H1 (cell line): ENCODE measurements around the gene RTP2. TPM values are rescaled to one million over a fixed set of nuclear protein-coding genes. Genes with fewer than 3 reads are reported as not detected.

Experiments
- CTCF ChIA-PET: fragments of 300-600 bp; sonication (Branson Sonifier 250); formaldehyde crosslinking; loops from one replicate; lab custom pipeline; 2021; ENCODE audit not compliant: partially characterized antibody; lab: Charles Lee
- POLR2A ChIA-PET: fragments of 300-600 bp; sonication (Branson Sonifier 250); formaldehyde crosslinking; loops from one replicate; lab custom pipeline; 2021; ENCODE audit warnings: inconsistent platforms; ENCODE audit not compliant: partially characterized antibody; lab: Charles Lee
- DNase-seq, 2 experiments: peaks; one replicate each; pipeline versions ENCODE4 v3.0.0 to v3.0.0-alpha.2; 2010 to 2022; ENCODE audit warnings: low spot score in 2 of 2, low read depth in 1 of 2, mixed read lengths in 1 of 2
- FAIRE-seq: peaks from 2 replicates; lab custom pipeline; 2011; peaks lifted over from hg19 to GRCh38; lab: Jason Lieb, UNC
- H2AFZ ChIP-seq: 2 replicates; pipeline ENCODE4 v1.8.1; 2012; ENCODE audit warnings: low read length, inconsistent platforms
- H2AK5ac ChIP-seq: 2 replicates; pipeline ENCODE4 v1.6.1; 2013; ENCODE audit warnings: low read depth, low read length
- H2BK120ac ChIP-seq: replicated peaks from 2 replicates; pipeline ENCODE3; 2013; ENCODE audit warnings: low read depth, low read length, inconsistent platforms
- H2BK12ac ChIP-seq: 2 replicates; pipeline ENCODE4 v1.6.1; 2013; ENCODE audit warnings: low read depth, low read length
- H2BK15ac ChIP-seq: 2 replicates; pipeline ENCODE4 v1.6.1; 2013; ENCODE audit warnings: low read length
- H2BK20ac ChIP-seq: 2 replicates; pipeline ENCODE4 v1.6.1; 2013; ENCODE audit warnings: low read length
- H2BK5ac ChIP-seq: 2 replicates; pipeline ENCODE4 v1.6.1; 2013; ENCODE audit warnings: low read depth, low read length
- H3K14ac ChIP-seq: 2 replicates; pipeline ENCODE4 v1.6.1; 2013; ENCODE audit warnings: inconsistent platforms; ENCODE audit not compliant: insufficient read length
- H3K18ac ChIP-seq: 2 replicates; pipeline ENCODE4 v1.6.1; 2013; ENCODE audit warnings: low read length; ENCODE audit errors: extremely low read depth
- H3K23ac ChIP-seq: 2 replicates; pipeline ENCODE4 v1.6.1; 2013; ENCODE audit warnings: inconsistent platforms; ENCODE audit not compliant: insufficient read length
- H3K23me2 ChIP-seq: 2 replicates; pipeline ENCODE4 v1.6.1; 2013; ENCODE audit warnings: low read depth, low read length
- H3K27ac ChIP-seq: 2 replicates; pipeline ENCODE4 v1.6.1; 2011; ENCODE audit warnings: low read depth, low read length, inconsistent platforms
- H3K27me3 ChIP-seq, 4 experiments: replicated peaks in 1 of 4; 1 replicate in 1 of 4; 2 replicates in 3 of 4; pipeline versions ENCODE4 v1.6.1 to v1.8.1; 2011 to 2013; ENCODE audit warnings: low read length in 3 of 4, mild to moderate bottlenecking in 3 of 4, inconsistent platforms in 2 of 4, mixed read lengths in 2 of 4, moderate library complexity in 1 of 4; ENCODE audit not compliant: control insufficient read depth in 3 of 4, insufficient read depth in 3 of 4; ENCODE audit errors: extremely low read depth in 1 of 4
- H3K36me3 ChIP-seq, 4 experiments: 2 replicates each; pipeline versions ENCODE4 v1.6.1 to v1.8.1; 2011 to 2013; ENCODE audit warnings: mild to moderate bottlenecking in 4 of 4, low read length in 3 of 4, moderate library complexity in 2 of 4, control low read depth in 1 of 4, inconsistent platforms in 1 of 4; ENCODE audit not compliant: insufficient read depth in 4 of 4, control insufficient read depth in 2 of 4
- H3K4ac ChIP-seq: replicated peaks from 2 replicates; pipeline ENCODE3; 2013; ENCODE audit warnings: low read length, low read depth, mixed read lengths, inconsistent platforms; ENCODE audit not compliant: insufficient read length
- H3K4me1 ChIP-seq, 4 experiments: replicated peaks in 1 of 4; 1 replicate in 1 of 4; 2 replicates in 3 of 4; pipeline versions ENCODE4 v1.6.1 to v1.8.1; 2011 to 2013; ENCODE audit warnings: low read length in 3 of 4, inconsistent platforms in 2 of 4, mixed read lengths in 1 of 4; ENCODE audit not compliant: insufficient read depth in 4 of 4, control insufficient read depth in 3 of 4
- H3K4me2 ChIP-seq, 2 experiments: 2 replicates each; pipeline versions ENCODE4 v1.6.1 to v1.8.1; 2011 to 2013; ENCODE audit warnings: low read depth in 2 of 2, low read length in 2 of 2, control low read depth in 1 of 2, inconsistent platforms in 1 of 2, mild to moderate bottlenecking in 1 of 2; ENCODE audit not compliant: insufficient read depth in 1 of 2
- H3K4me3 ChIP-seq, 4 experiments: fragments of 200-600, 300-600 bp in 1 of 4; sonication (generic), shearing (Covaris generic), sonication (Bioruptor Twin) in 1 of 4; 2 replicates each; pipeline versions ENCODE4 v1.5.1 to v1.8.1; 2011 to 2016; ENCODE audit warnings: low read length in 4 of 4, low read depth in 3 of 4, control low read depth in 2 of 4, inconsistent platforms in 2 of 4, mild to moderate bottlenecking in 2 of 4, mixed read lengths in 1 of 4, moderate library complexity in 1 of 4; ENCODE audit not compliant: insufficient read depth in 2 of 4; ENCODE audit errors: extremely low read depth in 1 of 4
- H3K56ac ChIP-seq: replicated peaks from 2 replicates; pipeline ENCODE3; 2013; ENCODE audit warnings: low read depth, mild to moderate bottlenecking, mixed read lengths, low read length, inconsistent platforms; ENCODE audit not compliant: insufficient read length
- H3K79me1 ChIP-seq: 2 replicates; pipeline ENCODE4 v1.6.1; 2013; ENCODE audit warnings: low read depth, low read length, control low read depth
- H3K79me2 ChIP-seq, 2 experiments: 2 replicates each; pipeline versions ENCODE4 v1.6.1 to v1.8.1; 2012 to 2013; ENCODE audit warnings: low read length in 2 of 2, mild to moderate bottlenecking in 2 of 2, inconsistent platforms in 1 of 2; ENCODE audit not compliant: insufficient read depth in 2 of 2, control insufficient read depth in 1 of 2
- H3K9ac ChIP-seq, 4 experiments: replicated peaks in 1 of 4; 1 replicate in 1 of 4; 2 replicates in 3 of 4; pipeline versions ENCODE4 v1.6.1 to v1.8.1; 2011 to 2013; ENCODE audit warnings: low read depth in 3 of 4, low read length in 3 of 4, control low read depth in 2 of 4, mild to moderate bottlenecking in 2 of 4, moderate library complexity in 2 of 4, inconsistent platforms in 1 of 4; ENCODE audit errors: extremely low read depth in 1 of 4
- H3K9me3 ChIP-seq, 2 experiments: 2 replicates each; pipeline versions ENCODE4 v1.6.1 to v1.8.1; 2012 to 2013; ENCODE audit warnings: mild to moderate bottlenecking in 2 of 2, moderate library complexity in 2 of 2, control low read depth in 1 of 2, inconsistent platforms in 1 of 2, low read depth in 1 of 2, low read length in 1 of 2, mixed read lengths in 1 of 2; ENCODE audit not compliant: insufficient read depth in 2 of 2
- H4K20me1 ChIP-seq, 2 experiments: replicated peaks in 1 of 2; 2 replicates each; pipeline versions ENCODE3 to v1.8.1; 2011 to 2013; ENCODE audit warnings: inconsistent platforms in 2 of 2, low read length in 2 of 2, mild to moderate bottlenecking in 1 of 2; ENCODE audit not compliant: insufficient read depth in 2 of 2, control insufficient read depth in 1 of 2
- H4K5ac ChIP-seq: 2 replicates; pipeline ENCODE4 v1.6.1; 2013; ENCODE audit warnings: low read length, low read depth, mixed read lengths, inconsistent platforms; ENCODE audit not compliant: insufficient read length
- H4K8ac ChIP-seq: 2 replicates; pipeline ENCODE4 v1.8.0; 2013; ENCODE audit warnings: mild to moderate bottlenecking, moderate library complexity, low read length, inconsistent platforms; ENCODE audit not compliant: insufficient read depth; ENCODE audit errors: extremely low read depth
- H4K91ac ChIP-seq: replicated peaks from 2 replicates; pipeline ENCODE3; 2013; ENCODE audit warnings: low read length, mixed read lengths, inconsistent platforms; ENCODE audit not compliant: insufficient read length
- POLR2A ChIP-seq, 2 experiments: IDR thresholded peaks; 1 replicate in 1 of 2; 2 replicates in 1 of 2; pipeline ENCODE4 v1.6.1; 2011; ENCODE audit warnings: low read depth in 2 of 2, low read length in 2 of 2, mild to moderate bottlenecking in 2 of 2; ENCODE audit errors: control extremely low read depth in 1 of 2
- RAD21 ChIP-seq, 2 experiments: IDR thresholded peaks in 1 of 2; conservative IDR thresholded peaks in 1 of 2; 2 replicates each; pipeline ENCODE4 v1.6.1; 2011; ENCODE audit warnings: low read depth in 2 of 2, low read length in 2 of 2, improper control_type of control experiment in 1 of 2, inconsistent platforms in 1 of 2, mild to moderate bottlenecking in 1 of 2, moderate library complexity in 1 of 2
- WGBS, 2 experiments: shearing (Covaris generic) in 1 of 2; methylation state at CpG; one replicate each; pipeline versions ENCODE4 v1.1.6 to v1.1.7; 2013 to 2015; ENCODE audit warnings: low lambda C conversion rate in 2 of 2, mixed read lengths in 2 of 2, inconsistent platforms in 1 of 2, low coverage in 1 of 2, missing lambda C conversion rate in 1 of 2; ENCODE audit not compliant: insufficient replicate concordance in 2 of 2, insufficient coverage in 1 of 2, insufficient read length in 1 of 2; ENCODE audit errors: extremely low coverage in 1 of 2, missing lambda C conversion rate in 1 of 2; 5-methylcytosine and 5-hydroxymethylcytosine counted together
- polyA plus RNA-seq, 7 experiments: library from polyadenylated mRNA; depleted of rRNA in 3 of 7; stranded (reverse) in 5 of 7; unstranded in 2 of 7; fragments of >200 nt in 5 of 7; fragments of 200-250 nt in 2 of 7; gene quantifications; 1 replicate in 5 of 7; 2 replicates in 1 of 7; 4 replicates in 1 of 7; pipeline versions ENCODE4 v1.2.1 to v1.2.3, GENCODE V29; 2011 to 2013; ENCODE audit warnings: missing spikeins in 2 of 7, mixed read lengths in 2 of 7
- total RNA-seq: library from RNA; stranded (reverse); fragmentation: NEBNext Ultra II Directional; extraction: Animal tissue kit (Norgen Biotek cat#: 25700); gene quantifications from 2 replicates; pipeline ENCODE4 v1.2.1, GENCODE V29; 2021

The RTP2 gene
- total and polyA plus RNA-seq, 2 of the 8 experiments (the other 6 are each of a cell fraction or from before 2014, with no cell fraction given): not detected

GRCh38 chr3:187746059-187746441, 43.7 kb upstream of the RTP2 start:
- H3K27me3 ChIP-seq: peaks cover 0 to 10% (median 4%) of the 10 kb centered on the region in 4 experiments; a peak in 3 of 7 replicates
- H3K79me1 ChIP-seq: no peaks in the 10 kb centered on the region
- H2AK5ac ChIP-seq: no peak overlapping the region
- POLR2A ChIA-PET: interaction anchor here (0.7 to 2.9 kb wide), 17 partner anchors 11 to 1208 kb away, joined by 3 to 19 read pairs (median 4); partner anchors contain the start of gene LPP
- no peak overlapping the region for H4K8ac ChIP-seq
- TF ChIP-seq RAD21 (IDR thresholded peaks at IDR 0.05 in 1 of 2, conservative IDR thresholded peaks at IDR 0.05 in 1 of 2; ENCODE audit: low read depth in 2 of 2, low read length in 2 of 2) (no peak), POLR2A (IDR thresholded peaks at IDR 0.05; ENCODE audit: control extremely low read depth in 1 of 2, low read depth in 2 of 2, low read length in 2 of 2) (peak in 1 of 2 experiments; percentile 25; a peak in 1 of 3 replicates)
- TF ChIP-seq, all 59 proteins: peak for 1
- no peak overlapping the region for H3K14ac ChIP-seq
- no peaks in the 10 kb centered on the region for H3K9me3 ChIP-seq
- H3K56ac ChIP-seq: no peak overlapping the region
- no peak overlapping the region for H2BK120ac ChIP-seq
- H3K18ac ChIP-seq: no peak overlapping the region
- H3K36me3 ChIP-seq: no peaks in the 10 kb centered on the region
- H3K23me2 ChIP-seq: peaks cover 18% of the 10 kb centered on the region
- H2BK5ac ChIP-seq: no peak overlapping the region
- CTCF ChIA-PET: interaction anchor here (0.8 to 1.3 kb wide), 7 partner anchors 81 to 1210 kb away, joined by 3 to 6 read pairs (median 3); partner anchors contain the start of gene LPP
- peak overlapping the region; percentile 42 to 91 (median 84); a peak in 6 of 8 replicates for H3K4me3 ChIP-seq
- H3K9ac ChIP-seq: peak overlapping the region in 3 of 4 experiments; percentile 21 to 98 (median 56); a peak in 5 of 7 replicates
- H3K79me2 ChIP-seq: peaks cover 0 to 12% of the 10 kb centered on the region in 2 experiments; a peak in 1 of 4 replicates
- peak overlapping the region; percentile 86 to 90 for H3K4me2 ChIP-seq
- H4K91ac ChIP-seq: no peak overlapping the region
- H2BK20ac ChIP-seq: no peak overlapping the region
- 23% methylated on average over 6 of the region's 6 CpGs; no CpG with 5 or more reads in 1 of the 2 experiments for WGBS, 2 experiments
- no peaks in the 10 kb centered on the region for H4K20me1 ChIP-seq
- no peak overlapping the region; the same call in 1 of the 2 replicates for H2BK12ac ChIP-seq
- DNase-seq: no peak
- no peak overlapping the region for H3K23ac ChIP-seq
- no peak overlapping the region for H3K4ac ChIP-seq
- peaks cover 7 to 22% (median 16%) of the 10 kb centered on the region in 4 experiments; a peak in 6 of 7 replicates for H3K4me1 ChIP-seq
- no peak overlapping the region for H2AFZ ChIP-seq
- no peak overlapping the region for H4K5ac ChIP-seq
- no peak overlapping the region for H2BK15ac ChIP-seq
- no peak for FAIRE-seq
- H3K27ac ChIP-seq: peak overlapping the region; percentile 100
